Pancreas (tissue), 10 donors: ENCODE data around the gene LIMCH1. TPM values are rescaled to one million over a fixed set of nuclear protein-coding genes. Genes with fewer than 3 reads are reported as not detected.
"Not testable (repeated sequence)": the region's sequence is repeated elsewhere in the genome, so short reads cannot be mapped to it uniquely, and the experiment has no call there.

ENCODE experiments used
- ATAC-seq, 4 donors: fragments of 200-7000 bp; cut with Tn5 transposase; one replicate each; pipeline versions ENCODE4 v1.8.0 to v1.9.1; 2020; ENCODE audit warnings: mild to moderate bottlenecking in 4 of 4, moderate library complexity in 4 of 4
- DNase-seq, 6 donors: peaks; one replicate each; pipeline ENCODE4 v3.0.0-alpha.2; 2020
- FAIRE-seq: peaks from 2 replicates; lab custom pipeline; 2012; peaks lifted over from hg19 to GRCh38; lab: Jason Lieb, UNC
- H3K27ac ChIP-seq, 4 donors: fragments of 200-600 bp; sonication (generic); 1 replicate in 3 of 4; 2 replicates in 1 of 4; pipeline versions ENCODE4 v1.5.0 to v1.8.0; 2020
- H3K27me3 ChIP-seq, 4 donors: fragments of 200-600 bp; one replicate each; pipeline ENCODE4 v1.8.0; 2021
- H3K36me3 ChIP-seq, 3 donors: fragments of 200-600 bp; sonication (generic) in 1 of 3; one replicate each; pipeline versions ENCODE4 v1.5.0 to v1.8.0; 2020 to 2021
- H3K4me1 ChIP-seq, 3 donors: fragments of 200-600 bp; one replicate each; pipeline ENCODE4 v1.8.0; 2021
- H3K4me3 ChIP-seq, 4 donors: fragments of 200-600 bp; sonication (generic) in 2 of 4; one replicate each; pipeline versions ENCODE4 v1.5.0 to v1.8.0; 2020 to 2021
- H3K9me3 ChIP-seq, 4 donors: fragments of 200-600 bp; one replicate each; pipeline ENCODE4 v1.8.0; 2021
- CTCF ChIP-seq, 4 donors: fragments of 200-600 bp; sonication (generic) in 3 of 4; IDR thresholded peaks; one replicate each; pipeline versions ENCODE4 v1.5.0 to v1.8.0; 2021; ENCODE audit warnings: antibody characterized with exemption in 4 of 4
- WGBS, 2 donors: extraction: QIAGEN DNeasy Blood & Tissue Kit; methylation state at CpG; one replicate each; pipeline ENCODE4 v1.1.7; 2013; 5-methylcytosine and 5-hydroxymethylcytosine counted together
- intact Hi-C, 3 donors: fragments of 100-400 bp; cut with DNase I; formaldehyde crosslinking; loops; one replicate each; pipeline versions ENCODE4 v1.11.1 to v1.14.2; 2022
- polyA plus RNA-seq, 2 donors: library from polyadenylated mRNA; stranded (reverse); fragments of 200-250 nt; gene quantifications; one replicate each; pipeline ENCODE4 v1.2.3, GENCODE V29; 2013
- total RNA-seq, 6 donors: library from RNA; stranded (reverse); fragmentation: NEBNext Ultra II Directional in 4 of 6; extraction: Animal tissue kit (Norgen Biotek cat#: 25700) in 4 of 6; gene quantifications; one replicate each; pipeline versions ENCODE4 v1.2.1 to v1.2.4, GENCODE V29; 2021 to 2023
- donor health status: healthy with polysubstance abuse.
- donor health status: DM: no; HTN: no; CAD: no; lungs with moderate emphysema.
- donor health status: DM: no; HTN: no; CAD: no.
- donor health status: control.
- donor health status: control.
- donor health status: Bipolar disorder and iron deficiency.
- donor health status: DM: yes; HTN: yes; CAD: no.
- donor health status: DM: no; HTN: no; CAD: no.
- donor health status: DM: no; HTN: no; CAD: no.
- donor health status: DM: yes; HTN: yes; CAD: no.

The LIMCH1 gene
- total and polyA plus RNA-seq, 8 donors: 5.5 to 20.7 (median 11.0) TPM

GRCh38 chr4:41709844-41710481 is 172.0 kb downstream of the LIMCH1 start:
- 65 to 71% methylated on average over 5 of the region's 5 CpGs for WGBS, 2 donors
- no peak for ATAC-seq
- Histone ChIP-seq H3K9me3 (no peaks in the 10 kb centered on the region), H3K27me3 (no peaks in the 10 kb centered on the region), H3K4me3 (no peak overlapping the region), H3K27ac (no peak overlapping the region), H3K4me1 (no peaks in the 10 kb centered on the region), H3K36me3 (no peaks in the 10 kb centered on the region)
- DNase-seq: no peak
- no peak for TF ChIP-seq CTCF (IDR thresholded peaks at IDR 0.05)
- intact Hi-C loops: no loop called here
- no peak for FAIRE-seq

- WGBS, 2 donors: 81 to 85% methylated on average over 2 of the region's 2 CpGs
- H3K9me3 ChIP-seq, ATAC-seq, FAIRE-seq, H3K36me3 ChIP-seq, H3K27ac ChIP-seq, DNase-seq, H3K4me1 ChIP-seq, H3K4me3 ChIP-seq, H3K27me3 ChIP-seq, intact Hi-C loops: not testable (repeated sequence)
Observed at GRCh38 chr4:41711654-41712053, 173.7 kb downstream of the LIMCH1 start.

- Histone ChIP-seq H3K27me3 (no peaks in the 10 kb centered on the region), H3K4me3 (no peak overlapping the region), H3K9me3 (no peaks in the 10 kb centered on the region), H3K4me1 (no peaks in the 10 kb centered on the region), H3K36me3 (no peaks in the 10 kb centered on the region), H3K27ac (no peak overlapping the region)
- FAIRE-seq: no peak
- no peak for ATAC-seq
- intact Hi-C loops: no loop called here
- no peak for DNase-seq
- TF ChIP-seq CTCF (IDR thresholded peaks at IDR 0.05): no peak
- 60 to 69% methylated on average over 3 of the region's 3 CpGs for WGBS, 2 donors
Observed at GRCh38 chr4:41712425-41712824, 174.5 kb downstream of the LIMCH1 start.

- 47 to 60% methylated on average over 1 of the region's 1 CpG for WGBS, 2 donors
- FAIRE-seq: no peak
- intact Hi-C loops: no loop called here
- no peaks in the 10 kb centered on the region for H3K4me1 ChIP-seq
- no peak for DNase-seq
- no peak for TF ChIP-seq CTCF (IDR thresholded peaks at IDR 0.05)
- no peak for ATAC-seq
- H3K4me3 ChIP-seq: no peak overlapping the region
- H3K27ac ChIP-seq: no peak overlapping the region
- no peaks in the 10 kb centered on the region for H3K27me3 ChIP-seq
- H3K36me3 ChIP-seq: no peaks in the 10 kb centered on the region
- H3K9me3 ChIP-seq: no peaks in the 10 kb centered on the region
Observed at GRCh38 chr4:41713768-41714167, 175.8 kb downstream of the LIMCH1 start.

- H3K4me3 ChIP-seq: no peak overlapping the region
- FAIRE-seq (no peak), ATAC-seq (no peak), DNase-seq (no peak)
- WGBS, 2 donors: 57 to 64% methylated on average over 6 of the region's 6 CpGs
- H3K27ac ChIP-seq: no peak overlapping the region
- no peaks in the 10 kb centered on the region for H3K9me3 ChIP-seq
- intact Hi-C loops: no loop called here
- no peaks in the 10 kb centered on the region for H3K36me3 ChIP-seq
- H3K27me3 ChIP-seq: no peaks in the 10 kb centered on the region
- H3K4me1 ChIP-seq: no peaks in the 10 kb centered on the region
- TF ChIP-seq CTCF (IDR thresholded peaks at IDR 0.05): no peak
Observed at GRCh38 chr4:41714364-41715000, 176.5 kb downstream of the LIMCH1 start.
